H9 (cell line): ENCODE results near the gene IRF2. TPM values are rescaled to one million over a fixed set of nuclear protein-coding genes. Genes with fewer than 3 reads are reported as not detected.

Experiments used
- DNase-seq: peaks from one replicate; pipeline ENCODE4 v3.0.0-alpha.2; 2017
- H2AFZ ChIP-seq: one replicate; pipeline ENCODE4 v1.6.1; 2013; ENCODE audit warnings: mild to moderate bottlenecking, low read length, control low read depth, moderate library complexity
- H2AK5ac ChIP-seq: 2 replicates; pipeline ENCODE4 v1.6.1; 2013; ENCODE audit warnings: low read length, control low read depth, mixed read lengths; ENCODE audit not compliant: insufficient read length
- H2BK120ac ChIP-seq: one replicate; pipeline ENCODE4 v1.6.1; 2013; ENCODE audit warnings: low read depth, mild to moderate bottlenecking, low read length, control low read depth, inconsistent platforms; ENCODE audit not compliant: poor library complexity, severe bottlenecking
- H2BK12ac ChIP-seq: 2 replicates; pipeline ENCODE4 v1.6.1; 2013; ENCODE audit warnings: low read length, control low read depth, mixed read lengths, low read depth; ENCODE audit not compliant: insufficient read length
- H2BK15ac ChIP-seq: 2 replicates; pipeline ENCODE4 v1.6.1; 2013; ENCODE audit warnings: low read depth, low read length, control low read depth
- H2BK20ac ChIP-seq: one replicate; pipeline ENCODE4 v1.6.1; 2013; ENCODE audit warnings: low read depth, mild to moderate bottlenecking, low read length, control low read depth, inconsistent platforms; ENCODE audit not compliant: poor library complexity, severe bottlenecking
- H2BK5ac ChIP-seq: 2 replicates; pipeline ENCODE4 v1.6.1; 2013; ENCODE audit warnings: low read length, control low read depth, mixed read lengths; ENCODE audit not compliant: insufficient read length
- H3K14ac ChIP-seq: 2 replicates; pipeline ENCODE4 v1.6.1; 2013; ENCODE audit warnings: low read length, control low read depth; ENCODE audit not compliant: insufficient read depth
- H3K18ac ChIP-seq: 2 replicates; pipeline ENCODE4 v1.6.1; 2013; ENCODE audit warnings: low read depth, mild to moderate bottlenecking, mixed read lengths, low read length, control low read depth; ENCODE audit not compliant: insufficient read length
- H3K23ac ChIP-seq: 2 replicates; pipeline ENCODE4 v1.6.1; 2013; ENCODE audit warnings: low read length, control low read depth, mixed read lengths, low read depth; ENCODE audit not compliant: insufficient read length
- H3K23me2 ChIP-seq: 2 replicates; pipeline ENCODE4 v1.6.1; 2013; ENCODE audit warnings: low read depth, mild to moderate bottlenecking, mixed read lengths, low read length, control low read depth; ENCODE audit not compliant: insufficient read length, poor library complexity, severe bottlenecking
- H3K27ac ChIP-seq: 2 replicates; pipeline ENCODE4 v1.5.1; 2013; ENCODE audit warnings: low read length, control low read depth, mixed read lengths, low read depth; ENCODE audit not compliant: insufficient read length
- H3K27me3 ChIP-seq: 2 replicates; pipeline ENCODE4 v1.6.1; 2013; ENCODE audit warnings: low read length, control low read depth, inconsistent platforms; ENCODE audit not compliant: insufficient read depth
- H3K4ac ChIP-seq: 2 replicates; pipeline ENCODE4 v1.6.1; 2013; ENCODE audit warnings: low read depth, mild to moderate bottlenecking, control low read depth, inconsistent platforms, low read length, moderate library complexity
- H3K4me1 ChIP-seq: 2 replicates; pipeline ENCODE4 v1.6.1; 2013; ENCODE audit warnings: low read length, control low read depth, inconsistent platforms; ENCODE audit not compliant: insufficient read depth
- H3K4me2 ChIP-seq: 2 replicates; pipeline ENCODE4 v1.6.1; 2013; ENCODE audit warnings: low read length, control low read depth, mixed read lengths; ENCODE audit not compliant: insufficient read length, insufficient read depth
- H3K56ac ChIP-seq: 2 replicates; pipeline ENCODE4 v1.6.1; 2013; ENCODE audit warnings: low read depth, mild to moderate bottlenecking, mixed read lengths, low read length, control low read depth; ENCODE audit not compliant: insufficient read length
- H3K79me1 ChIP-seq: 2 replicates; pipeline ENCODE4 v1.6.1; 2013; ENCODE audit warnings: low read depth, mild to moderate bottlenecking, moderate library complexity, low read length, control low read depth, inconsistent platforms; ENCODE audit not compliant: insufficient read depth, poor library complexity, severe bottlenecking
- H3K79me2 ChIP-seq: 2 replicates; pipeline ENCODE4 v1.6.1; 2013; ENCODE audit warnings: low read length, control low read depth, inconsistent platforms; ENCODE audit not compliant: insufficient read depth
- H3K9ac ChIP-seq: 2 replicates; pipeline ENCODE4 v1.6.1; 2013; ENCODE audit warnings: low read length, control low read depth, mixed read lengths; ENCODE audit not compliant: insufficient read length; ENCODE audit errors: extremely low read depth
- H3K9me3 ChIP-seq: one replicate; pipeline ENCODE4 v1.6.1; 2013; ENCODE audit warnings: low read depth, low read length, inconsistent platforms; ENCODE audit not compliant: control insufficient read depth
- H3T11ph ChIP-seq: one replicate; pipeline ENCODE4 v1.6.1; 2013; ENCODE audit warnings: mild to moderate bottlenecking, low read length, control low read depth, inconsistent platforms
- H4K20me1 ChIP-seq: one replicate; pipeline ENCODE4 v1.6.1; 2013; ENCODE audit not compliant: control insufficient read depth, insufficient read length, insufficient read depth
- H4K5ac ChIP-seq: 2 replicates; pipeline ENCODE4 v1.6.1; 2013; ENCODE audit warnings: low read depth, mild to moderate bottlenecking, mixed read lengths, low read length, control low read depth; ENCODE audit not compliant: insufficient read length
- H4K8ac ChIP-seq: replicated peaks from 2 replicates; pipeline ENCODE4 v1.6.1; 2013; ENCODE audit warnings: low read length, control low read depth, mixed read lengths, low read depth; ENCODE audit not compliant: insufficient read length
- H4K91ac ChIP-seq: 2 replicates; pipeline ENCODE4 v1.6.1; 2013; ENCODE audit warnings: low read depth, mild to moderate bottlenecking, moderate library complexity, mixed read lengths, low read length, control low read depth; ENCODE audit not compliant: insufficient read length
- H3K27ac Mint-ChIP-seq, 3 experiments: 2 replicates in 2 of 3; 3 replicates in 1 of 3; pipeline ENCODE4 v1.8.0; 2020 to 2021; ENCODE audit warnings: mixed read lengths in 3 of 3, mild to moderate bottlenecking in 1 of 3, moderate library complexity in 1 of 3
- H3K27me3 Mint-ChIP-seq: 2 replicates; pipeline ENCODE4 v1.8.0; 2021; ENCODE audit warnings: low read depth, mild to moderate bottlenecking, moderate library complexity, mixed read lengths
- H3K36me3 Mint-ChIP-seq, 3 experiments: 2 replicates in 2 of 3; 3 replicates in 1 of 3; pipeline ENCODE4 v1.8.0; 2020 to 2021; ENCODE audit warnings: low read depth in 3 of 3, mixed read lengths in 3 of 3; ENCODE audit not compliant: insufficient read depth in 1 of 3
- H3K4me1 Mint-ChIP-seq, 2 experiments: 2 replicates each; pipeline ENCODE4 v1.8.0; 2020; ENCODE audit warnings: mixed read lengths in 2 of 2
- H3K4me3 Mint-ChIP-seq, 2 experiments: 2 replicates in 1 of 2; 3 replicates in 1 of 2; pipeline ENCODE4 v1.8.0; 2020 to 2021; ENCODE audit warnings: mild to moderate bottlenecking in 2 of 2, mixed read lengths in 2 of 2, moderate library complexity in 1 of 2
- H3K9me3 Mint-ChIP-seq, 2 experiments: 2 replicates in 1 of 2; 3 replicates in 1 of 2; pipeline ENCODE4 v1.8.0; 2020; ENCODE audit warnings: mild to moderate bottlenecking in 2 of 2, mixed read lengths in 2 of 2, moderate library complexity in 1 of 2
- total RNA-seq: library from RNA; stranded (reverse); gene quantifications from 2 replicates; pipeline ENCODE4 v1.2.1, GENCODE V29; 2021
- TF ChIP-seq, protein P1 (sequence below): fragments of 200-600 bp; sonication (generic); conservative IDR thresholded peaks from 3 replicates; pipeline ENCODE4 v1.8.0; 2021; ENCODE audit warnings: antibody characterized with exemption, mild to moderate bottlenecking

Gene IRF2
- total RNA-seq, 1 experiment from 2014 or later, result 13.5 TPM

- no peak overlapping the region for H3K14ac ChIP-seq
- Mint-ChIP-seq H3K9me3 (peaks cover 0 to 3% of the 10 kb centered on the region in 2 experiments; a peak in 1 of 5 replicates), H3K4me1 (0 out of 4 replicates have a peak, but pooled peaks cover 0 to 2% of the 10 kb centered on the region in 2 experiments), H3K4me3 (no peak overlapping the region), H3K27me3 (no peaks in the 10 kb centered on the region; the same call in none of the 2 replicates), H3K36me3 (no peaks in the 10 kb centered on the region), H3K27ac (no peak overlapping the region)
- TF ChIP-seq, protein P1, sequence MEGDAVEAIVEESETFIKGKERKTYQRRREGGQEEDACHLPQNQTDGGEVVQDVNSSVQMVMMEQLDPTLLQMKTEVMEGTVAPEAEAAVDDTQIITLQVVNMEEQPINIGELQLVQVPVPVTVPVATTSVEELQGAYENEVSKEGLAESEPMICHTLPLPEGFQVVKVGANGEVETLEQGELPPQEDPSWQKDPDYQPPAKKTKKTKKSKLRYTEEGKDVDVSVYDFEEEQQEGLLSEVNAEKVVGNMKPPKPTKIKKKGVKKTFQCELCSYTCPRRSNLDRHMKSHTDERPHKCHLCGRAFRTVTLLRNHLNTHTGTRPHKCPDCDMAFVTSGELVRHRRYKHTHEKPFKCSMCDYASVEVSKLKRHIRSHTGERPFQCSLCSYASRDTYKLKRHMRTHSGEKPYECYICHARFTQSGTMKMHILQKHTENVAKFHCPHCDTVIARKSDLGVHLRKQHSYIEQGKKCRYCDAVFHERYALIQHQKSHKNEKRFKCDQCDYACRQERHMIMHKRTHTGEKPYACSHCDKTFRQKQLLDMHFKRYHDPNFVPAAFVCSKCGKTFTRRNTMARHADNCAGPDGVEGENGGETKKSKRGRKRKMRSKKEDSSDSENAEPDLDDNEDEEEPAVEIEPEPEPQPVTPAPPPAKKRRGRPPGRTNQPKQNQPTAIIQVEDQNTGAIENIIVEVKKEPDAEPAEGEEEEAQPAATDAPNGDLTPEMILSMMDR, result no peak
- H3K79me2 ChIP-seq, result no peaks in the 10 kb centered on the region
- DNase-seq, result no peak
- H3K23me2 ChIP-seq, result no peaks in the 10 kb centered on the region
- H4K91ac ChIP-seq, result no peak overlapping the region
- no peak overlapping the region for H4K8ac ChIP-seq
- H3K56ac ChIP-seq, result no peak overlapping the region
- no peak overlapping the region for H2BK120ac ChIP-seq
- H2BK15ac ChIP-seq, result no peak overlapping the region
- no peaks in the 10 kb centered on the region for H3K27me3 ChIP-seq
- H2AK5ac ChIP-seq, result no peak overlapping the region
- H3K9ac ChIP-seq, result no peak overlapping the region
- H4K20me1 ChIP-seq, result no peaks in the 10 kb centered on the region
- no peaks in the 10 kb centered on the region for H3K4me1 ChIP-seq
- no peak overlapping the region for H2BK12ac ChIP-seq
- H3K4me2 ChIP-seq, result no peak overlapping the region
- no peak overlapping the region for H4K5ac ChIP-seq
- no peak overlapping the region for H2BK20ac ChIP-seq
- H3K23ac ChIP-seq, result no peak overlapping the region
- no peak overlapping the region for H2AFZ ChIP-seq
- H2BK5ac ChIP-seq, result no peak overlapping the region
- H3K27ac ChIP-seq, result no peak overlapping the region
- H3K18ac ChIP-seq, result no peak overlapping the region
- H3T11ph ChIP-seq, result no peak overlapping the region
- no peaks in the 10 kb centered on the region for H3K9me3 ChIP-seq
- H3K79me1 ChIP-seq, result no peaks in the 10 kb centered on the region
- H3K4ac ChIP-seq, result no peak overlapping the region
Measured at GRCh38 chr4:184499996-184500395, 25.6 kb upstream of the IRF2 start.
